H1 (cell line): ENCODE data around the gene CFAP92. TPM values are rescaled to one million over a fixed set of nuclear protein-coding genes. Genes with fewer than 3 reads are reported as not detected.

Experiments used
- CTCF ChIA-PET: fragments of 300-600 bp; sonication (Branson Sonifier 250); formaldehyde crosslinking; loops from one replicate; lab custom pipeline; 2021; ENCODE audit not compliant: partially characterized antibody; lab: Charles Lee
- POLR2A ChIA-PET: fragments of 300-600 bp; sonication (Branson Sonifier 250); formaldehyde crosslinking; loops from one replicate; lab custom pipeline; 2021; ENCODE audit warnings: inconsistent platforms; ENCODE audit not compliant: partially characterized antibody; lab: Charles Lee
- DNase-seq, 2 experiments: peaks; one replicate each; pipeline versions ENCODE4 v3.0.0 to v3.0.0-alpha.2; 2010 to 2022; ENCODE audit warnings: low spot score in 2 of 2, low read depth in 1 of 2, mixed read lengths in 1 of 2
- FAIRE-seq: peaks from 2 replicates; lab custom pipeline; 2011; peaks lifted over from hg19 to GRCh38; lab: Jason Lieb, UNC
- H2AFZ ChIP-seq: 2 replicates; pipeline ENCODE4 v1.8.1; 2012; ENCODE audit warnings: low read length, inconsistent platforms
- H2AK5ac ChIP-seq: 2 replicates; pipeline ENCODE4 v1.6.1; 2013; ENCODE audit warnings: low read depth, low read length
- H2BK120ac ChIP-seq: replicated peaks from 2 replicates; pipeline ENCODE3; 2013; ENCODE audit warnings: low read depth, low read length, inconsistent platforms
- H2BK12ac ChIP-seq: 2 replicates; pipeline ENCODE4 v1.6.1; 2013; ENCODE audit warnings: low read depth, low read length
- H2BK15ac ChIP-seq: 2 replicates; pipeline ENCODE4 v1.6.1; 2013; ENCODE audit warnings: low read length
- H2BK20ac ChIP-seq: 2 replicates; pipeline ENCODE4 v1.6.1; 2013; ENCODE audit warnings: low read length
- H2BK5ac ChIP-seq: 2 replicates; pipeline ENCODE4 v1.6.1; 2013; ENCODE audit warnings: low read depth, low read length
- H3K14ac ChIP-seq: 2 replicates; pipeline ENCODE4 v1.6.1; 2013; ENCODE audit warnings: inconsistent platforms; ENCODE audit not compliant: insufficient read length
- H3K18ac ChIP-seq: 2 replicates; pipeline ENCODE4 v1.6.1; 2013; ENCODE audit warnings: low read length; ENCODE audit errors: extremely low read depth
- H3K23ac ChIP-seq: 2 replicates; pipeline ENCODE4 v1.6.1; 2013; ENCODE audit warnings: inconsistent platforms; ENCODE audit not compliant: insufficient read length
- H3K23me2 ChIP-seq: 2 replicates; pipeline ENCODE4 v1.6.1; 2013; ENCODE audit warnings: low read depth, low read length
- H3K27ac ChIP-seq: 2 replicates; pipeline ENCODE4 v1.6.1; 2011; ENCODE audit warnings: low read depth, low read length, inconsistent platforms
- H3K27me3 ChIP-seq, 4 experiments: replicated peaks in 1 of 4; 1 replicate in 1 of 4; 2 replicates in 3 of 4; pipeline versions ENCODE4 v1.6.1 to v1.8.1; 2011 to 2013; ENCODE audit warnings: low read length in 3 of 4, mild to moderate bottlenecking in 3 of 4, inconsistent platforms in 2 of 4, mixed read lengths in 2 of 4, moderate library complexity in 1 of 4; ENCODE audit not compliant: control insufficient read depth in 3 of 4, insufficient read depth in 3 of 4; ENCODE audit errors: extremely low read depth in 1 of 4
- H3K36me3 ChIP-seq, 4 experiments: 2 replicates each; pipeline versions ENCODE4 v1.6.1 to v1.8.1; 2011 to 2013; ENCODE audit warnings: mild to moderate bottlenecking in 4 of 4, low read length in 3 of 4, moderate library complexity in 2 of 4, control low read depth in 1 of 4, inconsistent platforms in 1 of 4; ENCODE audit not compliant: insufficient read depth in 4 of 4, control insufficient read depth in 2 of 4
- H3K4ac ChIP-seq: replicated peaks from 2 replicates; pipeline ENCODE3; 2013; ENCODE audit warnings: low read length, low read depth, mixed read lengths, inconsistent platforms; ENCODE audit not compliant: insufficient read length
- H3K4me1 ChIP-seq, 4 experiments: replicated peaks in 1 of 4; 1 replicate in 1 of 4; 2 replicates in 3 of 4; pipeline versions ENCODE4 v1.6.1 to v1.8.1; 2011 to 2013; ENCODE audit warnings: low read length in 3 of 4, inconsistent platforms in 2 of 4, mixed read lengths in 1 of 4; ENCODE audit not compliant: insufficient read depth in 4 of 4, control insufficient read depth in 3 of 4
- H3K4me2 ChIP-seq, 2 experiments: 2 replicates each; pipeline versions ENCODE4 v1.6.1 to v1.8.1; 2011 to 2013; ENCODE audit warnings: low read depth in 2 of 2, low read length in 2 of 2, control low read depth in 1 of 2, inconsistent platforms in 1 of 2, mild to moderate bottlenecking in 1 of 2; ENCODE audit not compliant: insufficient read depth in 1 of 2
- H3K4me3 ChIP-seq, 4 experiments: fragments of 200-600, 300-600 bp in 1 of 4; sonication (generic), shearing (Covaris generic), sonication (Bioruptor Twin) in 1 of 4; 2 replicates each; pipeline versions ENCODE4 v1.5.1 to v1.8.1; 2011 to 2016; ENCODE audit warnings: low read length in 4 of 4, low read depth in 3 of 4, control low read depth in 2 of 4, inconsistent platforms in 2 of 4, mild to moderate bottlenecking in 2 of 4, mixed read lengths in 1 of 4, moderate library complexity in 1 of 4; ENCODE audit not compliant: insufficient read depth in 2 of 4; ENCODE audit errors: extremely low read depth in 1 of 4
- H3K56ac ChIP-seq: replicated peaks from 2 replicates; pipeline ENCODE3; 2013; ENCODE audit warnings: low read depth, mild to moderate bottlenecking, mixed read lengths, low read length, inconsistent platforms; ENCODE audit not compliant: insufficient read length
- H3K79me1 ChIP-seq: 2 replicates; pipeline ENCODE4 v1.6.1; 2013; ENCODE audit warnings: low read depth, low read length, control low read depth
- H3K79me2 ChIP-seq, 2 experiments: 2 replicates each; pipeline versions ENCODE4 v1.6.1 to v1.8.1; 2012 to 2013; ENCODE audit warnings: low read length in 2 of 2, mild to moderate bottlenecking in 2 of 2, inconsistent platforms in 1 of 2; ENCODE audit not compliant: insufficient read depth in 2 of 2, control insufficient read depth in 1 of 2
- H3K9ac ChIP-seq, 4 experiments: replicated peaks in 1 of 4; 1 replicate in 1 of 4; 2 replicates in 3 of 4; pipeline versions ENCODE4 v1.6.1 to v1.8.1; 2011 to 2013; ENCODE audit warnings: low read depth in 3 of 4, low read length in 3 of 4, control low read depth in 2 of 4, mild to moderate bottlenecking in 2 of 4, moderate library complexity in 2 of 4, inconsistent platforms in 1 of 4; ENCODE audit errors: extremely low read depth in 1 of 4
- H3K9me3 ChIP-seq, 2 experiments: 2 replicates each; pipeline versions ENCODE4 v1.6.1 to v1.8.1; 2012 to 2013; ENCODE audit warnings: mild to moderate bottlenecking in 2 of 2, moderate library complexity in 2 of 2, control low read depth in 1 of 2, inconsistent platforms in 1 of 2, low read depth in 1 of 2, low read length in 1 of 2, mixed read lengths in 1 of 2; ENCODE audit not compliant: insufficient read depth in 2 of 2
- H4K20me1 ChIP-seq, 2 experiments: replicated peaks in 1 of 2; 2 replicates each; pipeline versions ENCODE3 to v1.8.1; 2011 to 2013; ENCODE audit warnings: inconsistent platforms in 2 of 2, low read length in 2 of 2, mild to moderate bottlenecking in 1 of 2; ENCODE audit not compliant: insufficient read depth in 2 of 2, control insufficient read depth in 1 of 2
- H4K5ac ChIP-seq: 2 replicates; pipeline ENCODE4 v1.6.1; 2013; ENCODE audit warnings: low read length, low read depth, mixed read lengths, inconsistent platforms; ENCODE audit not compliant: insufficient read length
- H4K8ac ChIP-seq: 2 replicates; pipeline ENCODE4 v1.8.0; 2013; ENCODE audit warnings: mild to moderate bottlenecking, moderate library complexity, low read length, inconsistent platforms; ENCODE audit not compliant: insufficient read depth; ENCODE audit errors: extremely low read depth
- H4K91ac ChIP-seq: replicated peaks from 2 replicates; pipeline ENCODE3; 2013; ENCODE audit warnings: low read length, mixed read lengths, inconsistent platforms; ENCODE audit not compliant: insufficient read length
- RNF2 ChIP-seq: fragments of 200-900, 300-1000 bp; sonication (generic); IDR thresholded peaks from 2 replicates; pipeline ENCODE4 v1.7.1; 2016; ENCODE audit warnings: borderline replicate concordance, low read depth, mild to moderate bottlenecking, antibody characterized with exemption, low read length; ENCODE audit not compliant: poor library complexity, severe bottlenecking; ENCODE audit errors: missing control alignments
- WGBS, 2 experiments: shearing (Covaris generic) in 1 of 2; methylation state at CpG; one replicate each; pipeline versions ENCODE4 v1.1.6 to v1.1.7; 2013 to 2015; ENCODE audit warnings: low lambda C conversion rate in 2 of 2, mixed read lengths in 2 of 2, inconsistent platforms in 1 of 2, low coverage in 1 of 2, missing lambda C conversion rate in 1 of 2; ENCODE audit not compliant: insufficient replicate concordance in 2 of 2, insufficient coverage in 1 of 2, insufficient read length in 1 of 2; ENCODE audit errors: extremely low coverage in 1 of 2, missing lambda C conversion rate in 1 of 2; 5-methylcytosine and 5-hydroxymethylcytosine counted together
- polyA plus RNA-seq, 7 experiments: library from polyadenylated mRNA; depleted of rRNA in 3 of 7; stranded (reverse) in 5 of 7; unstranded in 2 of 7; fragments of >200 nt in 5 of 7; fragments of 200-250 nt in 2 of 7; gene quantifications; 1 replicate in 5 of 7; 2 replicates in 1 of 7; 4 replicates in 1 of 7; pipeline versions ENCODE4 v1.2.1 to v1.2.3, GENCODE V29; 2011 to 2013; ENCODE audit warnings: missing spikeins in 2 of 7, mixed read lengths in 2 of 7
- total RNA-seq: library from RNA; stranded (reverse); fragmentation: NEBNext Ultra II Directional; extraction: Animal tissue kit (Norgen Biotek cat#: 25700); gene quantifications from 2 replicates; pipeline ENCODE4 v1.2.1, GENCODE V29; 2021

CFAP92 gene
- total and polyA plus RNA-seq, 2 of the 8 experiments (the other 6 are each of a cell fraction or from before 2014, with no cell fraction given): 0.77 to 2.0 TPM

- Histone ChIP-seq H4K20me1 (no peaks in the 10 kb centered on the region), H3K27ac (no peak overlapping the region), H2AFZ (no peak overlapping the region), H2BK15ac (no peak overlapping the region), H3K9ac (no peak overlapping the region), H4K5ac (no peak overlapping the region), H2BK12ac (no peak overlapping the region), H3K27me3 (no peaks in the 10 kb centered on the region), H3K18ac (no peak overlapping the region), H2BK120ac (no peak overlapping the region), H2AK5ac (no peak overlapping the region), H3K4me1 (no peaks in the 10 kb centered on the region), H2BK5ac (no peak overlapping the region), H3K4me2 (no peak overlapping the region), H3K79me2 (no peaks in the 10 kb centered on the region), H3K36me3 (no peaks in the 10 kb centered on the region), H4K8ac (no peak overlapping the region), H3K23ac (no peak overlapping the region), H2BK20ac (no peak overlapping the region), H4K91ac (no peak overlapping the region), H3K4ac (no peak overlapping the region), H3K14ac (no peak overlapping the region), H3K4me3 (no peak overlapping the region), H3K23me2 (no peaks in the 10 kb centered on the region), H3K9me3 (no peaks in the 10 kb centered on the region; a peak in 1 of 4 replicates), H3K79me1 (no peaks in the 10 kb centered on the region), H3K56ac (no peak overlapping the region)
- WGBS, 2 experiments: 95% methylated on average over 14 of the region's 15 CpGs; no CpG with 5 or more reads in 1 of the 2 experiments
- DNase-seq (no peak), FAIRE-seq (no peak)
- ChIA-PET POLR2A (no interaction called here), CTCF (interaction anchor here (1.0 to 1.1 kb wide), 2 partner anchors 12 to 28 kb away, joined by 5 read pairs; no protein-coding TSS in a partner anchor)
- no peak for TF ChIP-seq RNF2
Observed at GRCh38 chr3:128942161-128942952, 51.5 kb downstream of the CFAP92 start.
